Endothelial cell of umbilical vein (primary cell): ENCODE data around the gene ZNF804A. TPM values are rescaled to one million over a fixed set of nuclear protein-coding genes. Genes with fewer than 3 reads are reported as not detected.

ENCODE experiments used
- BruUV-seq: library from RNA; stranded (reverse); fragments of 400-500 nt; replicated peaks from 2 replicates; lab custom pipeline; 2021; lab: Mats Ljungman, UMichigan
- CTCF ChIA-PET: fragments of 300-600, 350-600 bp; sonication (Branson Sonifier 250); formaldehyde crosslinking; loops from one replicate; lab custom pipeline; 2021; ENCODE audit warnings: antibody characterized with exemption, inconsistent platforms; lab: Charles Lee
- POLR2A ChIA-PET: fragments of 300-600, 350-600 bp; sonication (Branson Sonifier 250); formaldehyde crosslinking; loops from one replicate; lab custom pipeline; 2021; ENCODE audit warnings: antibody characterized with exemption, inconsistent platforms; lab: Charles Lee
- DNase-seq: peaks from one replicate; pipeline ENCODE4 v3.0.0-alpha.2; 2011; ENCODE audit warnings: low read depth, low spot score
- FAIRE-seq: peaks from 2 replicates; lab custom pipeline; 2011; peaks lifted over from hg19 to GRCh38; lab: Jason Lieb, UNC
- H2AFZ ChIP-seq: 2 replicates; pipeline ENCODE4 v1.6.0; 2012; ENCODE audit warnings: low read depth, low read length, control low read depth, inconsistent platforms
- H3K27ac ChIP-seq: 2 replicates; pipeline ENCODE4 v1.5.1; 2011; ENCODE audit warnings: low read depth, mild to moderate bottlenecking, control low read depth, low read length, moderate library complexity; ENCODE audit not compliant: insufficient read depth
- H3K27me3 ChIP-seq, 2 experiments: 2 replicates each; pipeline versions ENCODE4 v1.6.0 to v1.6.1; 2011; ENCODE audit warnings: low read length in 2 of 2, mixed read lengths in 1 of 2; ENCODE audit not compliant: control insufficient read depth in 2 of 2, insufficient read depth in 2 of 2
- H3K36me3 ChIP-seq, 2 experiments: 2 replicates in 1 of 2; 3 replicates in 1 of 2; pipeline ENCODE4 v1.5.1; 2011; ENCODE audit warnings: low read length in 2 of 2, mild to moderate bottlenecking in 1 of 2, moderate library complexity in 1 of 2; ENCODE audit not compliant: control insufficient read depth in 2 of 2, insufficient read depth in 2 of 2; ENCODE audit errors: extremely low read depth in 1 of 2
- H3K4me1 ChIP-seq: 3 replicates; pipeline ENCODE4 v1.5.1; 2011; ENCODE audit warnings: mild to moderate bottlenecking, low read length; ENCODE audit not compliant: control insufficient read depth, insufficient read depth; ENCODE audit errors: extremely low read depth
- H3K4me2 ChIP-seq: 2 replicates; pipeline ENCODE4 v1.6.1; 2011; ENCODE audit warnings: low read length, control low read depth, mixed read lengths; ENCODE audit not compliant: insufficient read depth
- H3K4me3 ChIP-seq, 3 experiments: fragments of 200-600 bp in 1 of 3; sonication (generic), shearing (Covaris generic) in 1 of 3; replicated peaks in 1 of 3; 2 replicates each; pipeline ENCODE4 v1.5.1; 2011 to 2016; ENCODE audit warnings: control low read depth in 3 of 3, low read length in 3 of 3, mild to moderate bottlenecking in 2 of 3, inconsistent platforms in 1 of 3, low read depth in 1 of 3, moderate library complexity in 1 of 3; ENCODE audit not compliant: insufficient read depth in 1 of 3
- H3K79me2 ChIP-seq: 2 replicates; pipeline ENCODE4 v1.6.0; 2012; ENCODE audit warnings: low read length, inconsistent platforms; ENCODE audit not compliant: control insufficient read depth, insufficient read depth
- H3K9ac ChIP-seq: replicated peaks from 2 replicates; pipeline ENCODE3; 2011; ENCODE audit warnings: low read length, control low read depth; ENCODE audit not compliant: insufficient read depth; ENCODE audit errors: extremely low read depth
- H3K9me1 ChIP-seq: replicated peaks from 3 replicates; pipeline ENCODE4 v1.6.0; 2011; ENCODE audit warnings: mild to moderate bottlenecking, low read length; ENCODE audit not compliant: control insufficient read depth, insufficient read depth; ENCODE audit errors: extremely low read depth
- H3K9me3 ChIP-seq: replicated peaks from 2 replicates; pipeline ENCODE4 v1.5.1; 2012; ENCODE audit warnings: low read length, inconsistent platforms; ENCODE audit not compliant: control insufficient read depth, insufficient read depth
- H4K20me1 ChIP-seq: replicated peaks from 2 replicates; pipeline ENCODE3; 2011; ENCODE audit warnings: mild to moderate bottlenecking, low read length; ENCODE audit not compliant: control insufficient read depth, insufficient read depth; ENCODE audit errors: extremely low read depth
- EZH2 ChIP-seq: IDR thresholded peaks from 2 replicates; pipeline ENCODE4 v1.6.1; 2012; ENCODE audit warnings: borderline replicate concordance, low read depth, mild to moderate bottlenecking, moderate library complexity, low read length, inconsistent platforms; ENCODE audit not compliant: severe bottlenecking
- FOS ChIP-seq: IDR thresholded peaks from 2 replicates; pipeline ENCODE4 v1.6.1; 2011; ENCODE audit warnings: mild to moderate bottlenecking, low read length, moderate library complexity, borderline replicate concordance; ENCODE audit not compliant: insufficient read depth
- GATA2 ChIP-seq: IDR thresholded peaks from 2 replicates; pipeline ENCODE4 v1.7.0; 2011; ENCODE audit warnings: low read depth, mild to moderate bottlenecking, moderate library complexity, mixed read lengths, low read length; ENCODE audit not compliant: insufficient read length, insufficient read depth
- JUN ChIP-seq: IDR thresholded peaks from 2 replicates; pipeline ENCODE4 v1.6.1; 2011; ENCODE audit warnings: borderline replicate concordance, low read depth; ENCODE audit not compliant: insufficient read length, insufficient read depth
- MAX ChIP-seq: IDR thresholded peaks from 2 replicates; pipeline ENCODE4 v1.6.1; 2011; ENCODE audit not compliant: insufficient read depth, insufficient read length
- MYC ChIP-seq: IDR thresholded peaks from one replicate; pipeline ENCODE4 v1.6.1; 2011; ENCODE audit warnings: mild to moderate bottlenecking, low read depth, low read length
- POLR2A ChIP-seq: IDR thresholded peaks from 2 replicates; pipeline ENCODE4 v1.6.1; 2012; ENCODE audit warnings: low read depth, mild to moderate bottlenecking, control low read depth, low read length
- POLR2AphosphoS5 ChIP-seq: IDR thresholded peaks from 2 replicates; pipeline ENCODE4 v1.6.1; 2012; ENCODE audit warnings: low read depth, mild to moderate bottlenecking, control low read depth, low read length, moderate library complexity; ENCODE audit not compliant: insufficient read depth
- dilution Hi-C: fragments of 300-500 bp; cut with MboI; formaldehyde crosslinking; loops from one replicate; pipeline ENCODE4 v1.15.0; 2019; ENCODE audit warnings: low sequenced_read_pairs; ENCODE audit not compliant: extremely low pct_ligation_motif_present
- intact Hi-C: fragments of 100-400 bp; cut with micrococcal nuclease; formaldehyde crosslinking; loops from one replicate; pipeline ENCODE4 v1.10.0; 2022
- polyA plus RNA-seq, 4 experiments: library from polyadenylated mRNA; depleted of rRNA in 3 of 4; stranded (reverse) in 3 of 4; unstranded in 1 of 4; fragments of >200 nt; gene quantifications; 2 replicates each; pipeline versions ENCODE4 v1.2.1 to v1.2.3, GENCODE V29; 2011 to 2012; ENCODE audit warnings: missing spikeins in 1 of 4
- total RNA-seq: library from RNA; stranded (reverse); gene quantifications from 2 replicates; pipeline ENCODE4 v1.2.3, GENCODE V29; 2021
- TF ChIP-seq, protein P1 (sequence below), 2 donors: IDR thresholded peaks; 1 replicate in 1 of 2; 2 replicates in 1 of 2; pipeline ENCODE4 v1.5.1; 2011; ENCODE audit warnings: low read length in 2 of 2, mild to moderate bottlenecking in 2 of 2, moderate library complexity in 2 of 2, control low read depth in 1 of 2, inconsistent platforms in 1 of 2, low read depth in 1 of 2; ENCODE audit not compliant: insufficient read depth in 1 of 2; ENCODE audit errors: extremely low read depth in 1 of 2

ZNF804A gene
- total and polyA plus RNA-seq, 2 donors (not counting 3 experiments of a cell fraction or from before 2014, with no cell fraction given): 0.22 TPM; not detected in 1

GRCh38 chr2:184835398-184835715, 237.0 kb downstream of the ZNF804A start:
- no peaks in the 10 kb centered on the region for H3K36me3 ChIP-seq
- dilution Hi-C loops: no loop called here
- BruUV-seq: no TSS peak

More at GRCh38 chr2:184835398-184835715, 237.0 kb downstream of the ZNF804A start:
- ChIA-PET POLR2A (no interaction called here), CTCF (no interaction called here)
- H4K20me1 ChIP-seq: no peaks in the 10 kb centered on the region
- H3K27me3 ChIP-seq: no peaks in the 10 kb centered on the region
- FAIRE-seq (no peak), DNase-seq (no peak)
- TF ChIP-seq FOS (no peak), GATA2 (no peak), JUN (no peak), MYC (no peak), POLR2AphosphoS5 (no peak), POLR2A (no peak), MAX (no peak), EZH2 (no peak)
- TF ChIP-seq, protein P1, sequence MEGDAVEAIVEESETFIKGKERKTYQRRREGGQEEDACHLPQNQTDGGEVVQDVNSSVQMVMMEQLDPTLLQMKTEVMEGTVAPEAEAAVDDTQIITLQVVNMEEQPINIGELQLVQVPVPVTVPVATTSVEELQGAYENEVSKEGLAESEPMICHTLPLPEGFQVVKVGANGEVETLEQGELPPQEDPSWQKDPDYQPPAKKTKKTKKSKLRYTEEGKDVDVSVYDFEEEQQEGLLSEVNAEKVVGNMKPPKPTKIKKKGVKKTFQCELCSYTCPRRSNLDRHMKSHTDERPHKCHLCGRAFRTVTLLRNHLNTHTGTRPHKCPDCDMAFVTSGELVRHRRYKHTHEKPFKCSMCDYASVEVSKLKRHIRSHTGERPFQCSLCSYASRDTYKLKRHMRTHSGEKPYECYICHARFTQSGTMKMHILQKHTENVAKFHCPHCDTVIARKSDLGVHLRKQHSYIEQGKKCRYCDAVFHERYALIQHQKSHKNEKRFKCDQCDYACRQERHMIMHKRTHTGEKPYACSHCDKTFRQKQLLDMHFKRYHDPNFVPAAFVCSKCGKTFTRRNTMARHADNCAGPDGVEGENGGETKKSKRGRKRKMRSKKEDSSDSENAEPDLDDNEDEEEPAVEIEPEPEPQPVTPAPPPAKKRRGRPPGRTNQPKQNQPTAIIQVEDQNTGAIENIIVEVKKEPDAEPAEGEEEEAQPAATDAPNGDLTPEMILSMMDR (IDR thresholded peaks at IDR 0.05; ENCODE audit: extremely low read depth in 1 of 2, insufficient read depth in 1 of 2, low read depth in 1 of 2, low read length in 2 of 2): no peak
- H3K4me2 ChIP-seq: no peak overlapping the region
- H3K9ac ChIP-seq: no peak overlapping the region
- intact Hi-C loops: no loop called here
- no peak overlapping the region for H3K27ac ChIP-seq
- no peaks in the 10 kb centered on the region for H3K9me3 ChIP-seq
- H2AFZ ChIP-seq: no peak overlapping the region
- H3K79me2 ChIP-seq: no peaks in the 10 kb centered on the region
- no peak overlapping the region for H3K4me3 ChIP-seq
- no peaks in the 10 kb centered on the region for H3K4me1 ChIP-seq
- H3K9me1 ChIP-seq: no peaks in the 10 kb centered on the region
